SK-N-MC (cell line): Measurements from ENCODE around the gene ZNF543.

Source experiments
- EZH2 ChIP-seq: fragments of 200-600 bp; sonication (generic); IDR thresholded peaks from one replicate; pipeline ENCODE4 v1.6.1; 2017; ENCODE audit warnings: antibody characterized with exemption
- FOXP2 ChIP-seq: optimal IDR thresholded peaks from 2 replicates; pipeline ENCODE3; 2011; ENCODE audit warnings: mild to moderate bottlenecking, moderate library complexity; ENCODE audit not compliant: insufficient read depth; ENCODE audit errors: extremely low read length, control extremely low read depth
- POLR2AphosphoS5 ChIP-seq: IDR thresholded peaks from 2 replicates; pipeline ENCODE4 v1.6.1; 2012; ENCODE audit warnings: mild to moderate bottlenecking, low read depth, low read length, borderline replicate concordance

- TF ChIP-seq FOXP2 (no peak), EZH2 (no peak), POLR2AphosphoS5 (no peak)
These were observed 39.3 kb upstream of the ZNF543 start for GRCh38 chr19:57280962-57281400.
